DOHH2 (cell line): ENCODE measurements around the gene LUZP1.

Experiments
- EZH2phosphoT487 ChIP-seq: fragments of 200-600 bp; sonication (generic); IDR thresholded peaks from 2 replicates; pipeline ENCODE4 v1.6.1; 2017; ENCODE audit warnings: borderline replicate concordance, mild to moderate bottlenecking, antibody characterized with exemption, low read length, moderate library complexity, mixed read lengths
- TF ChIP-seq, protein P1 (sequence below): fragments of 200-600 bp; sonication (generic); IDR thresholded peaks from one replicate; pipeline ENCODE4 v1.5.1; 2014; ENCODE audit warnings: antibody characterized with exemption, mild to moderate bottlenecking, low read depth, low read length; ENCODE audit not compliant: poor library complexity, severe bottlenecking

DNA sequence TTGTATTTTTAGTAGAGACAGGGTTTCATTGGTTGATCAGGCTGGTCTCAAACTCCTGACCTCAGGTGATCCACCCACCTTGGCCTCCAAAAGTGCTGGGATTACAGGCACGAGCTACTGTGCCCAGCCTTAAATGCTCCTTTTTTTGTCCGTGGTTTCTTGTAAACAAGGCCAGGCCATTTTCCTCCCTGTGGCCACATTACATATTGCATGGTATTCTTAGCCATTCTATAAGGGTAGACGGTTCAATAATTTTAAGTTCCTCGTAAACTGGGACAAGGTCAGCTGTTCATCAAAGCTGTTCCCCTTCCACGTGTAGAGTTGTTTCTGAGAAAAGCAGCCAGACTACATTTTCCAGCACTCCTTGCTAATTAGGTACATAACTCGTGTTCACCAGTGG lies 10.3 kb upstream of the LUZP1 start:
- TF ChIP-seq, protein P1, sequence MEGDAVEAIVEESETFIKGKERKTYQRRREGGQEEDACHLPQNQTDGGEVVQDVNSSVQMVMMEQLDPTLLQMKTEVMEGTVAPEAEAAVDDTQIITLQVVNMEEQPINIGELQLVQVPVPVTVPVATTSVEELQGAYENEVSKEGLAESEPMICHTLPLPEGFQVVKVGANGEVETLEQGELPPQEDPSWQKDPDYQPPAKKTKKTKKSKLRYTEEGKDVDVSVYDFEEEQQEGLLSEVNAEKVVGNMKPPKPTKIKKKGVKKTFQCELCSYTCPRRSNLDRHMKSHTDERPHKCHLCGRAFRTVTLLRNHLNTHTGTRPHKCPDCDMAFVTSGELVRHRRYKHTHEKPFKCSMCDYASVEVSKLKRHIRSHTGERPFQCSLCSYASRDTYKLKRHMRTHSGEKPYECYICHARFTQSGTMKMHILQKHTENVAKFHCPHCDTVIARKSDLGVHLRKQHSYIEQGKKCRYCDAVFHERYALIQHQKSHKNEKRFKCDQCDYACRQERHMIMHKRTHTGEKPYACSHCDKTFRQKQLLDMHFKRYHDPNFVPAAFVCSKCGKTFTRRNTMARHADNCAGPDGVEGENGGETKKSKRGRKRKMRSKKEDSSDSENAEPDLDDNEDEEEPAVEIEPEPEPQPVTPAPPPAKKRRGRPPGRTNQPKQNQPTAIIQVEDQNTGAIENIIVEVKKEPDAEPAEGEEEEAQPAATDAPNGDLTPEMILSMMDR = peak; percentile 28
- TF ChIP-seq EZH2phosphoT487 = no peak
